HG02623 (cell line): Measurements from ENCODE around the gene PRAC2.

Experiments
- ATAC-seq: cut with Tn5 transposase; IDR thresholded peaks from one replicate; pipeline ENCODE4 v1.9.1; 2021; ENCODE audit warnings: moderate library complexity; ENCODE audit not compliant: unreplicated experiment

PRAC2 gene

DNA sequence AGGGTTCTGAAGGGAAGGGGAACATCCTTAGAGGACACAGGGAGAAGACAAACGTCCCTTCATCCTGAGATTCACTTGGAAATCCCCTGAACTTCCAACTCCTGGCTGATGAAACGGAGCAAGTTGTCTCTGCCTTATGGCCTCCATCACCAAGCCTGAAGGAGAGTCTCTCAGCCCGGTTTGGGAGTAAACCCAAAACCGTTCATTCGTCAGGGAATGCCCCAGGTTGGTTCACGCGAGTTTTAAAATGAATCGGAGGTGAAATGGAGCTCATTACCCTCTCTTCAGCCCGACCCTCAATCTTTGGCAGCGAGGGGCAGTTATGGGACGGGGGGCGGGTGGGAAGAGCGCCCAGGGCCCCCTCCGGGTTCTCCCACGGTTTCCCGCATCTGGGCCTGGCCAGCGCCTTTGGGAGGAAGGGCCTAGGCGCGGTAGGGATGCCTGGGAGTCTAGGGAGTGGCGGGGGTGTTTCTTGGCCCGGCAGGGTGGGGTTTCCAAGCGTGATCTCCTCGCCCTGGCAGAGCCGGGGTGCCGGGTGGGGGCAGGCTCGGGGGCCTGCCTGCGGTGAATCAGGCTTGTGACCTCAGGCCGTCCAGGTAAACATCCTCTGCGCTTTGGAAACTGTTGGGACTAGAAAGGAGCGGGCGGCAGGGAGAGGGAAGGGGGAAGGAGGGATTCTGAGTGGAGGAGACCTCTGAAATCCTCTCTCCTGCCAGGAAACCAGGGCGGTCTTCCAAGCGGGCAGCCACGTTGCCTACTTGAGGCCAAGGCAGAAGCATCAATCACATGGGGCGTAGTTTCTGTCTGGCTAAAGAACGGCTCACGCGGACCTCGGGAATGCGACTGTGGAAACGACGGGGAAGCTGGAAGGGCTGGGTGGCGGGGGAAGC, 29.7 kb downstream of the PRAC2 start:
- ATAC-seq: no peak

- no peak for ATAC-seq
These were observed 31.0 kb downstream of the PRAC2 start for GRCh38 chr17:48753794-48754499.

DNA sequence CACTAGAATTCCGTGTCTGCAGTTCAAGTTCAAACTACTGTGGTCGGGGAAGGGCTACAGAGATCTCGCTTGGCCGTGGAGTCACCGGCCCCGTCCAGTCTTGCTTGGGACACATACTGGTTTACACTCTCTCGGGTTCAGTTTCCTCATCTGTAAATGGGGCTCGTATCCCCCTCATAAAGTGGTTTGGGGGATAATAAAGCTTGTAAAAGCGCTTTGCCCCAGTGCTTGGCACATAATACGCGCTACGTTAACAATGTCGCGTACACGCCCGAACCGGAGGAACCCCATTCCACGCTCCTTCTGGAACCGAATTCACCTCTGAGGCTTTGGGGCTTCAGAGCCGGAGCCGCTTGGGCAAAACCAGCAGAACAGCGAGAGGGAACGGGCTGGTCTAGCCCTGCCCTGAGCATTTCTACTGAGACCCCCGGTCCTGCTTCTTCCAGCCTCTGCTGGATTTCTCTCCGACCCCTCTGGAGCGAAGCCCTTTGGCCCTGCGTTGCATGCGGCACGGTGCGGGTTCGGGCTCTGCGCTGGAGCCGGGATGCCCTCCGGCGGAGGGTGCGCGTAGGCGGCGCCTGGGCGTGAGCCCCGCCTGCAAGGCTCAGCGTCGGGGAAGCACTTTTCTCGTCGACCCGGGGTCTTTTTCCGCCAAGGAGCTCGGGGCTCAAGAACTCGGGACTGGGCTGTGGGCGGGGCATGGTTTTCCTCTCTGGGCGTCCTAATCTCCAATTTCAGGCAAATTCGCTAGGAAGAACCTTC, 31.7 kb downstream of the PRAC2 start:
- ATAC-seq: no peak

DNA sequence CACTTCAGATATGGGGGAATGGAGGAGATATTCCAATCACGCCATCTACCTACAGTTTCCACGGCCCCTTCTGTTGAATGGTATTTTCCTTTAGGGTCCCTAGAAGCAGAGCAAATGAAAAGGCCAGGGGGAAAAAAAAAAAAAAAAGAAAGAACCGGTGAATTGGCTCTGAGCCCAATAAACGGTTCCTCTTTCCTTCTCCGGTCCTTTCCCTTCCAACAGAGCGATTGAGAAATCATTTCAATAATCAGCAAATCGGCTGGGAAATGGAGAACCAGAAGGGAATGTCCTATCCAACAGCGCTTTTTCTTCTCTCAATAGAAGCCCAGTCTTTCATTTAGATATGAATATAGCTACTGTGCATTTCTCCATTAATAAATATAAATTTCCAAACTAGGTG, 32.4 kb downstream of the PRAC2 start:
- no peak for ATAC-seq

GRCh38 chr17:48756830-48757251, 33.9 kb downstream of the PRAC2 start:
- no peak for ATAC-seq

- no peak for ATAC-seq
These were observed 34.6 kb downstream of the PRAC2 start for GRCh38 chr17:48757524-48757961.

GRCh38 chr17:48759288-48759687, 36.3 kb downstream of the PRAC2 start:
- ATAC-seq: no peak

- ATAC-seq: no peak
These were observed 37.4 kb downstream of the PRAC2 start for GRCh38 chr17:48760411-48760810.

- ATAC-seq: no peak
These were observed 38.1 kb downstream of the PRAC2 start for GRCh38 chr17:48761114-48761513.

DNA sequence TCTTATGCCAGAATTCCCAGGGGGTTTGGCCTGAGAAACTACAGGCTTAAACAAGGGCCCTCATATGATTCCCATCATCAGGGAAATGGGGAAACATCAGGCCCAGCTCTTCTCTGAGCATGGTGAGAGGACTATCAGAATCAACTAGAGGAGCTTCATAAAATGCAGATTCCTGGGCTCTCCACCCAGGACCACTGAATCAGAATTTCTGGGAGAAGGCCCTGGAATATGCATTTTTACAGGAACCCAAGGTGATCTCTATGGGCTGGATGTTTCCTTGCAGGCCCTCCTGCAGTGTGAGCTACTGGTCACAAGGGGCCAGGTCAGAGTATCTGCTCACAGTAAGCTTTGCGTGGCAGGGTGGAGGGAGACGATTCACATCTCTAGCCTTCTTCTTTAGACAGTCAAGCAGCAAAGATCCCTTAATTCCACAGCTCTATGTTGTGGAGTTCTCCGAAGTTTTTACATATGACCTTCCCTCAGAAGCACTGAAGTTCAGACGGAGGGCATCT, 44.3 kb downstream of the PRAC2 start:
- no peak for ATAC-seq

DNA sequence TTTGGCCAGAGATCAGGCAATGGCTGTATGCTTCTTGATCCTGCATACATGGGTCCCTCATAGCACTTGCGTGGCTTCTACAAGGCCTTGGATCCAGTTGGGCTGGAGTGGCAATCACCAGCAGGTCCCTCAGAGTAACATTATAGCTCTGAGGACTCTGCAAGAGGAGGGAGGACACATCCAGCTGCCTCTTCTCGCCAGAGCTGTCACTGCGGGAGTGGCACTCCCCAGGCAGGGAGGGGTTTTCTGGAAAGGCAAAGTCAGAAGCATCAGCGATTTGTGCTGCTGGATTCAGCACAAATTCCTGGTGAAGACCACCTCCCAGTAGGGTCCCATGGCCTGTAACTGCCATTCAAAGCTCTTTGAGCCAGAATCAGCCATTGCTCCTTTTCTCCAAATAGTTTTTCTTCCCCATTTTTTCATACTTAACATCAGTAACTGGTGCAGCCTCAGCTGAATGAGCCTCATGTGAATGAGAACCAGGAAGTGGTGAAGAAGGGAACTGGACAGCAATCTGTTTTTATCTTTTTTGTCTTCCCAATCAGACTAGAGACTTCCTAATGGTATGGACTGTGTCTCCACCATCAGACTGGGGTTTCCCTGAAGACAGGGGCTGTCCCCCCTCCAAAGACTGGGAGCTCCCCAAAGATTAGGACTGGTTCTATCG, 46.2 kb downstream of the PRAC2 start:
- ATAC-seq: no peak

GRCh38 chr17:48770954-48771353, 48.0 kb downstream of the PRAC2 start:
- ATAC-seq: no peak

- no peak for ATAC-seq
These were observed 50.3 kb downstream of the PRAC2 start for GRCh38 chr17:48773245-48773644.
